Adrenal gland (tissue), 12 donors: ENCODE measurements around the gene TMEM52. TPM values are rescaled to one million over a fixed set of nuclear protein-coding genes. Genes with fewer than 3 reads are reported as not detected.

ENCODE experiments used
- DNase-seq, 7 donors: peaks; one replicate each; pipeline ENCODE4 v3.0.0-alpha.2; 2019 to 2020
- H3K27ac ChIP-seq, 5 donors: fragments of 200-600 bp; sonication (generic) in 4 of 5; 1 replicate in 3 of 5; 2 replicates in 2 of 5; pipeline versions ENCODE4 v1.5.1 to v1.8.0; 2016 to 2020; ENCODE audit warnings: mild to moderate bottlenecking in 1 of 5
- H3K27me3 ChIP-seq: fragments of 200-600 bp; 2 replicates; pipeline ENCODE4 v1.8.0; 2021
- H3K36me3 ChIP-seq, 2 donors: fragments of 200-600 bp; replicated peaks in 1 of 2; 1 replicate in 1 of 2; 2 replicates in 1 of 2; pipeline versions ENCODE4 v1.5.1 to v1.8.0; 2018 to 2022
- H3K4me1 ChIP-seq, 2 donors: fragments of 200-600 bp; replicated peaks in 1 of 2; 1 replicate in 1 of 2; 2 replicates in 1 of 2; pipeline versions ENCODE4 v1.5.1 to v1.8.0; 2018 to 2021
- H3K4me3 ChIP-seq, 4 donors: fragments of 200-600 bp; sonication (generic) in 3 of 4; one replicate each; pipeline ENCODE4 v1.5.1; 2016 to 2018
- H3K9me3 ChIP-seq, 3 donors: fragments of 200-600 bp; sonication (generic) in 1 of 3; replicated peaks in 1 of 3; 1 replicate in 2 of 3; 2 replicates in 1 of 3; pipeline versions ENCODE4 v1.5.1 to v1.8.0; 2016 to 2021
- CTCF ChIP-seq, 6 experiments: fragments of 450-650 bp in 4 of 6; fragments of 200-600 bp in 2 of 6; sonication (generic) in 1 of 6; IDR thresholded peaks; 1 replicate in 5 of 6; 2 replicates in 1 of 6; pipeline versions ENCODE4 v1.5.1 to v1.8.0; 2016 to 2021; ENCODE audit warnings: antibody characterized with exemption in 6 of 6, mild to moderate bottlenecking in 2 of 6, moderate library complexity in 1 of 6
- POLR2A ChIP-seq, 2 donors: fragments of 450-650 bp; IDR thresholded peaks; one replicate each; pipeline ENCODE4 v1.6.1; 2017; ENCODE audit warnings: antibody characterized with exemption in 2 of 2, mild to moderate bottlenecking in 2 of 2, moderate library complexity in 1 of 2
- WGBS, 4 donors: extraction: QIAGEN DNeasy Blood & Tissue Kit in 2 of 4; methylation state at CpG; one replicate each; pipeline versions ENCODE4 v1.1.5 to v1.1.7; 2013 to 2017; 5-methylcytosine and 5-hydroxymethylcytosine counted together
- intact Hi-C, 2 donors: fragments of 100-400 bp; cut with DNase I; formaldehyde crosslinking; loops; one replicate each; pipeline versions ENCODE4 v1.14.1 to v1.15.0; 2022 to 2023
- polyA plus RNA-seq, 3 donors: library from polyadenylated mRNA; stranded (reverse); fragments of 200-250 nt in 2 of 3; fragments of 350-450 nt in 1 of 3; fragmentation: Illumina TruSeq in 1 of 3; extraction: RNeasy Lipid Tissue Mini Kit (QIAGEN cat#74804) in 1 of 3; gene quantifications; one replicate each; pipeline ENCODE4 v1.2.3, GENCODE V29; 2013 to 2014
- total RNA-seq, 9 donors: library from RNA; depleted of rRNA in 4 of 9; stranded (reverse); fragments of >200 nt in 4 of 9; fragments of 120-200 nt in 1 of 9; fragmentation: NEBNext Ultra II Directional in 1 of 9; extraction: Animal tissue kit (Norgen Biotek cat#: 25700) in 1 of 9; gene quantifications; one replicate each; pipeline versions ENCODE4 v1.1.0 to v1.2.4, GENCODE V29; 2013 to 2023
- donor health status: healthy with polysubstance abuse.
- donor health status: Bipolar disorder and iron deficiency.
- donor health status: DM: yes; HTN: yes; CAD: no.
- donor health status: DM: no; HTN: no; CAD: no.
- donor health status: DM: no; HTN: no; CAD: no.
- donor health status: DM: yes; HTN: yes; CAD: no.

TMEM52 gene
- total and polyA plus RNA-seq, 12 donors: 7.0 to 95.4 (median 61.7) TPM

GRCh38 chr1:1917995-1918900 lies 831 bp downstream of the TMEM52 start:
- TF ChIP-seq CTCF (IDR thresholded peaks at IDR 0.05): no peak
- no peak for TF ChIP-seq POLR2A (IDR thresholded peaks at IDR 0.05)

GRCh38 chr1:1917304-1917976 lies 1.6 kb downstream of the TMEM52 start:
- peak overlapping the region in 3 of 5 donors; percentile 78 to 89 (median 78) for H3K27ac ChIP-seq
- DNase-seq: peak in 4 of 7 donors; percentile 15 to 34 (median 26)
- TF ChIP-seq CTCF (IDR thresholded peaks at IDR 0.05): no peak
- no peak for TF ChIP-seq POLR2A (IDR thresholded peaks at IDR 0.05)
- H3K4me1 ChIP-seq: peaks cover 13 to 14% of the 10 kb centered on the region in 2 donors
- no peaks in the 10 kb centered on the region for H3K9me3 ChIP-seq
- no peaks in the 10 kb centered on the region for H3K27me3 ChIP-seq
- no peaks in the 10 kb centered on the region for H3K36me3 ChIP-seq
- H3K4me3 ChIP-seq: no peak overlapping the region
- intact Hi-C loops: no loop called here
- 85 to 96% (median 93%) methylated on average over 6 to 14 of the region's 14 CpGs for WGBS, 4 donors

More at GRCh38 chr1:1917995-1918900, 831 bp downstream of the TMEM52 start:
- Histone ChIP-seq H3K4me3 (peak overlapping the region in 2 of 4 donors; percentile 44 to 63), H3K27me3 (no peaks in the 10 kb centered on the region), H3K36me3 (no peaks in the 10 kb centered on the region), H3K9me3 (no peaks in the 10 kb centered on the region), H3K27ac (peak overlapping the region; percentile 65 to 89 (median 78)), H3K4me1 (peaks cover 13 to 14% of the 10 kb centered on the region in 2 donors)
- 16 to 70% (median 31%) methylated on average over 17 to 46 of the region's 46 CpGs for WGBS, 4 donors
- DNase-seq: peak; percentile 69 to 87 (median 80)
- intact Hi-C loops: no loop called here

- no peaks in the 10 kb centered on the region for H3K9me3 ChIP-seq
- peaks cover 13 to 14% of the 10 kb centered on the region in 2 donors for H3K4me1 ChIP-seq
- intact Hi-C loops: no loop called here
- H3K4me3 ChIP-seq: no peak overlapping the region
- 82 to 87% (median 85%) methylated on average over 15 to 19 of the region's 19 CpGs for WGBS, 4 donors
- H3K27me3 ChIP-seq: no peaks in the 10 kb centered on the region
- DNase-seq: peak in 4 of 7 donors; percentile 20 to 39 (median 28)
- H3K36me3 ChIP-seq: no peaks in the 10 kb centered on the region
- no peak overlapping the region for H3K27ac ChIP-seq
- no peak for TF ChIP-seq POLR2A (IDR thresholded peaks at IDR 0.05)
- TF ChIP-seq CTCF (IDR thresholded peaks at IDR 0.05): no peak
Measured at GRCh38 chr1:1916851-1917251, 2.2 kb downstream of the TMEM52 start.
